Kidney epithelial cell (primary cell): Measurements from ENCODE around the gene MCEMP1. TPM values are rescaled to one million over a fixed set of nuclear protein-coding genes. Genes with fewer than 3 reads are reported as not detected.

Experiments used
- DNase-seq: peaks from one replicate; pipeline ENCODE4 v3.0.0-alpha.2; 2010; ENCODE audit warnings: low read depth
- H3K27me3 ChIP-seq: 2 replicates; pipeline ENCODE4 v1.6.0; 2011; ENCODE audit warnings: low read length; ENCODE audit not compliant: control insufficient read depth, insufficient read depth
- H3K36me3 ChIP-seq: 2 replicates; pipeline ENCODE4 v1.5.1; 2011; ENCODE audit warnings: low read length; ENCODE audit not compliant: control insufficient read depth, insufficient read depth
- H3K4me3 ChIP-seq: 2 replicates; pipeline ENCODE4 v1.5.1; 2011; ENCODE audit warnings: low read depth, mild to moderate bottlenecking, control low read depth, low read length
- CTCF ChIP-seq: IDR thresholded peaks from 2 replicates; pipeline ENCODE4 v1.5.1; 2011; ENCODE audit warnings: mild to moderate bottlenecking, moderate library complexity, low read length, control low read depth, inconsistent platforms; ENCODE audit not compliant: insufficient read depth, poor library complexity, severe bottlenecking
- total RNA-seq: library from RNA; depleted of rRNA; stranded (reverse); fragments of >200 nt; gene quantifications from 2 replicates; pipeline ENCODE4 v1.2.3, GENCODE V29; 2015

The MCEMP1 gene
- total RNA-seq, 1 donor from 2014 or later = not detected

- DNase-seq = no peak
- TF ChIP-seq CTCF = no peak
- H3K4me3 ChIP-seq = no peak overlapping the region
- no peaks in the 10 kb centered on the region for H3K36me3 ChIP-seq
- H3K27me3 ChIP-seq = peaks cover 5% of the 10 kb centered on the region
Measured at GRCh38 chr19:7685546-7686445, 8.9 kb downstream of the MCEMP1 start.

- no peak overlapping the region for H3K4me3 ChIP-seq
- H3K27me3 ChIP-seq = peaks cover 5% of the 10 kb centered on the region
- H3K36me3 ChIP-seq = no peaks in the 10 kb centered on the region
- no peak for DNase-seq
- no peak for TF ChIP-seq CTCF
Measured at GRCh38 chr19:7687177-7687576, 10.3 kb downstream of the MCEMP1 start.

GRCh38 chr19:7689165-7689564, 12.3 kb downstream of the MCEMP1 start:
- DNase-seq = no peak
- no peak for TF ChIP-seq CTCF
- H3K4me3 ChIP-seq = no peak overlapping the region

GRCh38 chr19:7690779-7691258, 13.9 kb downstream of the MCEMP1 start:
- H3K27me3 ChIP-seq = peaks cover 5% of the 10 kb centered on the region
- no peak for TF ChIP-seq CTCF
- H3K4me3 ChIP-seq = no peak overlapping the region
- no peak for DNase-seq
- H3K36me3 ChIP-seq = no peaks in the 10 kb centered on the region

More at GRCh38 chr19:7689165-7689564, 12.3 kb downstream of the MCEMP1 start:
- Histone ChIP-seq H3K36me3 (no peaks in the 10 kb centered on the region), H3K27me3 (peaks cover 5% of the 10 kb centered on the region)

GRCh38 chr19:7691497-7691896, 14.6 kb downstream of the MCEMP1 start:
- no peak for DNase-seq

More at GRCh38 chr19:7691497-7691896, 14.6 kb downstream of the MCEMP1 start:
- no peaks in the 10 kb centered on the region for H3K36me3 ChIP-seq
- TF ChIP-seq CTCF = no peak
- peaks cover 5% of the 10 kb centered on the region for H3K27me3 ChIP-seq
- no peak overlapping the region for H3K4me3 ChIP-seq
